ENCODE data around the gene NKTR. TPM values are rescaled to one million over a fixed set of nuclear protein-coding genes. Genes with fewer than 3 reads are reported as not detected.

The NKTR gene
- total RNA-seq, 1 experiment from 2014 or later, result 79.8 TPM

GRCh38 chr3:42678447-42678846 lies 78.0 kb downstream of the NKTR start:
- no peak overlapping the region for H3T11ph ChIP-seq (ENCODE audit: low read length)
- no peak overlapping the region for H3K4ac ChIP-seq (ENCODE audit: low read depth, low read length)
- WGBS (ENCODE audit: extremely low coverage, insufficient read length, low lambda C conversion rate), result no CpG with 5 or more reads among the region's 2 CpGs
- no peak overlapping the region for H2BK5ac ChIP-seq (ENCODE audit: insufficient read length, low read length)
- H3K79me1 ChIP-seq (ENCODE audit: insufficient read depth, low read depth, low read length, poor library complexity, severe bottlenecking), result no peaks in the 10 kb centered on the region
- no peaks in the 10 kb centered on the region for H3K23me2 ChIP-seq (ENCODE audit: insufficient read length, low read depth, low read length, poor library complexity, severe bottlenecking)
- H2BK120ac ChIP-seq (ENCODE audit: low read depth, low read length, poor library complexity, severe bottlenecking), result no peak overlapping the region
- H2BK12ac ChIP-seq (ENCODE audit: insufficient read length, low read depth, low read length), result no peak overlapping the region
- H3K9me3 ChIP-seq (ENCODE audit: control insufficient read depth, low read depth, low read length), result peaks cover 5% of the 10 kb centered on the region
- no peak overlapping the region for H4K5ac ChIP-seq (ENCODE audit: insufficient read length, low read depth, low read length)
- no peak overlapping the region for H3K23ac ChIP-seq (ENCODE audit: insufficient read length, low read depth, low read length)
- no peak overlapping the region; a peak in 1 of 7 replicates for H3K27ac Mint-ChIP-seq
- no peaks in the 10 kb centered on the region for H3K27me3 ChIP-seq (ENCODE audit: insufficient read depth, low read length)
- H3K27me3 Mint-ChIP-seq (ENCODE audit: low read depth), result no peaks in the 10 kb centered on the region; the same call in 1 of the 2 replicates
- peaks cover 6 to 8% of the 10 kb centered on the region in 2 experiments for H3K9me3 Mint-ChIP-seq
- no peak overlapping the region for H3K4me2 ChIP-seq (ENCODE audit: insufficient read depth, insufficient read length, low read length)
- no peak overlapping the region for H2AFZ ChIP-seq (ENCODE audit: low read length)
- no peak overlapping the region for H3K56ac ChIP-seq (ENCODE audit: insufficient read length, low read depth, low read length)
- no peak overlapping the region for H4K8ac ChIP-seq (replicated peaks; ENCODE audit: insufficient read length, low read depth, low read length)
- no peak overlapping the region for H4K91ac ChIP-seq (ENCODE audit: insufficient read length, low read depth, low read length)
- H3K18ac ChIP-seq (ENCODE audit: insufficient read length, low read depth, low read length), result no peak overlapping the region
- no peaks in the 10 kb centered on the region for H3K79me2 ChIP-seq (ENCODE audit: insufficient read depth, low read length)
- no peak overlapping the region for H2AK5ac ChIP-seq (ENCODE audit: insufficient read length, low read length)
- H3K4me3 Mint-ChIP-seq, result no peak overlapping the region
- H4K20me1 ChIP-seq (ENCODE audit: control insufficient read depth, insufficient read depth, insufficient read length), result no peaks in the 10 kb centered on the region
- H3K14ac ChIP-seq (ENCODE audit: insufficient read depth, low read length), result no peak overlapping the region
- TF ChIP-seq CTCF (conservative IDR thresholded peaks at IDR 0.05), result no peak
- DNase-seq, result no peak
- H2BK15ac ChIP-seq (ENCODE audit: low read depth, low read length), result no peak overlapping the region
- H3K4me1 ChIP-seq (ENCODE audit: insufficient read depth, low read length), result no peaks in the 10 kb centered on the region
- no peak overlapping the region for H2BK20ac ChIP-seq (ENCODE audit: low read depth, low read length, poor library complexity, severe bottlenecking)
- peaks cover 9 to 11% of the 10 kb centered on the region in 2 experiments for H3K4me1 Mint-ChIP-seq
- peaks cover 0 to 9% (median 0%) of the 10 kb centered on the region in 3 experiments; a peak in 1 of 7 replicates for H3K36me3 Mint-ChIP-seq (ENCODE audit: insufficient read depth in 1 of 3, low read depth in 3 of 3)
- H3K27ac ChIP-seq (ENCODE audit: insufficient read length, low read depth, low read length), result no peak overlapping the region
- H3K9ac ChIP-seq (ENCODE audit: extremely low read depth, insufficient read length, low read length), result no peak overlapping the region

Data from H9 (cell line).